ENCODE measurements around the gene EHD3. TPM values are rescaled to one million over a fixed set of nuclear protein-coding genes. Genes with fewer than 3 reads are reported as not detected.

The EHD3 gene
- total and polyA plus RNA-seq, 10 of the 15 experiments (the other 5 are each of a cell fraction or from before 2014, with no cell fraction given) = 1.1 to 10.9 (median 8.2) TPM

GRCh38 chr2:31238126-31238905 is 4.4 kb downstream of the EHD3 start:
- ChIA-PET CTCF (interaction anchor here (1.1 to 6.8 kb wide), 2 partner anchors 17 to 81 kb away, joined by 3 to 68 read pairs; no protein-coding TSS in a partner anchor), RAD21 (ENCODE audit: unreplicated experiment) (interaction anchor here (1.0 kb wide), 1 partner anchor 15 kb away, joined by 4 read pairs; no protein-coding TSS in a partner anchor), POLR2A (interaction anchor here (1.5 kb wide), 1 partner anchor 15 kb away, joined by 5 read pairs; no protein-coding TSS in a partner anchor), SMC1A (ENCODE audit: uncharacterized antibody, unreplicated experiment) (interaction anchor here (1.2 to 1.6 kb wide), 2 partner anchors 15 to 31 kb away, joined by 3 to 4 read pairs; no protein-coding TSS in a partner anchor)
- no peak overlapping the region for H3K4me3 ChIP-seq
- intact Hi-C loops (cut with micrococcal nuclease; ENCODE audit: unreplicated experiment) (no loop called here), in situ Hi-C loops (cut with MboI) (no loop called here)
- no peaks in the 10 kb centered on the region for H3K27me3 ChIP-seq (replicated peaks in 1 of 2; ENCODE audit: control insufficient read depth in 2 of 2, insufficient read depth in 2 of 2, low read length in 1 of 2)
- H3K4me2 ChIP-seq (ENCODE audit: control insufficient read depth, insufficient read depth) = no peak overlapping the region
- ATAC-seq = no peak
- DNase-seq (ENCODE audit: low read depth, low spot score) = no peak
- H3K9ac ChIP-seq (ENCODE audit: control insufficient read depth, insufficient read depth, low read length) = no peak overlapping the region
- 64% methylated on average over 10 of the region's 10 CpGs for WGBS (ENCODE audit: insufficient coverage, insufficient replicate concordance, low lambda C conversion rate, missing lambda C conversion rate)
- H3K9me3 ChIP-seq (replicated peaks; ENCODE audit: control insufficient read depth, insufficient read depth, low read length) = no peaks in the 10 kb centered on the region
- no peaks in the 10 kb centered on the region for H3K36me3 ChIP-seq (ENCODE audit: control insufficient read depth in 2 of 2, insufficient read depth in 2 of 2, low read length in 1 of 2)
- H4K20me1 ChIP-seq (ENCODE audit: control insufficient read depth, insufficient read depth) = no peaks in the 10 kb centered on the region
- H3K4me1 ChIP-seq (ENCODE audit: control insufficient read depth, insufficient read depth, low read length) = peaks cover 8% of the 10 kb centered on the region
- no peak overlapping the region for H3K27ac ChIP-seq (ENCODE audit: control insufficient read depth, insufficient read depth)
- no peak overlapping the region for H2AFZ ChIP-seq (ENCODE audit: control insufficient read depth, low read depth, low read length)
- no peaks in the 10 kb centered on the region for H3K79me2 ChIP-seq (ENCODE audit: control insufficient read depth, insufficient read depth, low read length)
- no TSS peak for BruUV-seq (replicated peaks)
- no peak for TF ChIP-seq BCLAF1 (IDR thresholded peaks at IDR 0.05)
- no peak for TF ChIP-seq CHD2 (IDR thresholded peaks at IDR 0.05; ENCODE audit: borderline replicate concordance, low read depth, low read length)
- no peak for TF ChIP-seq BMI1 (IDR thresholded peaks at IDR 0.05; ENCODE audit: borderline replicate concordance)
- no peak for TF ChIP-seq BRCA1 (IDR thresholded peaks at IDR 0.05; ENCODE audit: low read depth, low read length)
- TF ChIP-seq, protein P1, sequence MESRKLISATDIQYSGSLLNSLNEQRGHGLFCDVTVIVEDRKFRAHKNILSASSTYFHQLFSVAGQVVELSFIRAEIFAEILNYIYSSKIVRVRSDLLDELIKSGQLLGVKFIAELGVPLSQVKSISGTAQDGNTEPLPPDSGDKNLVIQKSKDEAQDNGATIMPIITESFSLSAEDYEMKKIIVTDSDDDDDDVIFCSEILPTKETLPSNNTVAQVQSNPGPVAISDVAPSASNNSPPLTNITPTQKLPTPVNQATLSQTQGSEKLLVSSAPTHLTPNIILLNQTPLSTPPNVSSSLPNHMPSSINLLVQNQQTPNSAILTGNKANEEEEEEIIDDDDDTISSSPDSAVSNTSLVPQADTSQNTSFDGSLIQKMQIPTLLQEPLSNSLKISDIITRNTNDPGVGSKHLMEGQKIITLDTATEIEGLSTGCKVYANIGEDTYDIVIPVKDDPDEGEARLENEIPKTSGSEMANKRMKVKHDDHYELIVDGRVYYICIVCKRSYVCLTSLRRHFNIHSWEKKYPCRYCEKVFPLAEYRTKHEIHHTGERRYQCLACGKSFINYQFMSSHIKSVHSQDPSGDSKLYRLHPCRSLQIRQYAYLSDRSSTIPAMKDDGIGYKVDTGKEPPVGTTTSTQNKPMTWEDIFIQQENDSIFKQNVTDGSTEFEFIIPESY (IDR thresholded peaks at IDR 0.05) = no peak
- no peak for FAIRE-seq
